B cell (primary cell): ENCODE results near the gene CFAP77.

ENCODE experiments used
- CTCF ChIP-seq: fragments of 200-600 bp; IDR thresholded peaks from one replicate; pipeline ENCODE4 v1.8.0; 2022; ENCODE audit warnings: antibody characterized with exemption, mild to moderate bottlenecking
- EZH2 ChIP-seq: IDR thresholded peaks from 2 replicates; pipeline ENCODE4 v1.6.1; 2012; ENCODE audit warnings: borderline replicate concordance, low read depth, mild to moderate bottlenecking, moderate library complexity, low read length; ENCODE audit not compliant: insufficient read depth, poor library complexity, severe bottlenecking

- TF ChIP-seq CTCF (no peak), EZH2 (no peak)
Observed at GRCh38 chr9:132525308-132526023, 115.5 kb downstream of the CFAP77 start.
